Progenitor cell of endocrine pancreas (in vitro differentiated cells): ENCODE data around the gene OSBPL5. TPM values are rescaled to one million over a fixed set of nuclear protein-coding genes. Genes with fewer than 3 reads are reported as not detected.

Source experiments
- DNase-seq: peaks from one replicate; pipeline ENCODE4 v3.0.0; 2021; ENCODE audit warnings: low spot score; ENCODE audit not compliant: unreplicated experiment
- H3K27ac Mint-ChIP-seq: 2 replicates; pipeline ENCODE4 v1.8.0; 2021; ENCODE audit warnings: mild to moderate bottlenecking, moderate library complexity, mixed read lengths
- H3K27me3 Mint-ChIP-seq: 2 replicates; pipeline ENCODE4 v1.8.0; 2021; ENCODE audit warnings: mixed read lengths
- H3K36me3 Mint-ChIP-seq: 2 replicates; pipeline ENCODE4 v1.8.0; 2022; ENCODE audit warnings: mixed read lengths; ENCODE audit not compliant: insufficient read depth
- H3K4me1 Mint-ChIP-seq: 2 replicates; pipeline ENCODE4 v1.8.0; 2021; ENCODE audit warnings: low read depth, mixed read lengths
- H3K4me3 Mint-ChIP-seq: 2 replicates; pipeline ENCODE4 v1.8.0; 2021; ENCODE audit warnings: low read depth, mild to moderate bottlenecking, moderate library complexity, mixed read lengths
- H3K9me3 Mint-ChIP-seq: 2 replicates; pipeline ENCODE4 v1.8.0; 2021; ENCODE audit warnings: low read depth, mixed read lengths
- total RNA-seq: library from RNA; stranded (reverse); gene quantifications from 2 replicates; pipeline ENCODE4 v1.2.1, GENCODE V29; 2021
- TF ChIP-seq, protein P1 (sequence below): fragments of 200-600 bp; sonication (generic); IDR thresholded peaks from one replicate; pipeline ENCODE4 v1.5.0; 2021; ENCODE audit warnings: antibody characterized with exemption, mild to moderate bottlenecking; ENCODE audit not compliant: unreplicated experiment

The OSBPL5 gene
- total RNA-seq, 1 donor from 2014 or later = 11.9 TPM

DNA sequence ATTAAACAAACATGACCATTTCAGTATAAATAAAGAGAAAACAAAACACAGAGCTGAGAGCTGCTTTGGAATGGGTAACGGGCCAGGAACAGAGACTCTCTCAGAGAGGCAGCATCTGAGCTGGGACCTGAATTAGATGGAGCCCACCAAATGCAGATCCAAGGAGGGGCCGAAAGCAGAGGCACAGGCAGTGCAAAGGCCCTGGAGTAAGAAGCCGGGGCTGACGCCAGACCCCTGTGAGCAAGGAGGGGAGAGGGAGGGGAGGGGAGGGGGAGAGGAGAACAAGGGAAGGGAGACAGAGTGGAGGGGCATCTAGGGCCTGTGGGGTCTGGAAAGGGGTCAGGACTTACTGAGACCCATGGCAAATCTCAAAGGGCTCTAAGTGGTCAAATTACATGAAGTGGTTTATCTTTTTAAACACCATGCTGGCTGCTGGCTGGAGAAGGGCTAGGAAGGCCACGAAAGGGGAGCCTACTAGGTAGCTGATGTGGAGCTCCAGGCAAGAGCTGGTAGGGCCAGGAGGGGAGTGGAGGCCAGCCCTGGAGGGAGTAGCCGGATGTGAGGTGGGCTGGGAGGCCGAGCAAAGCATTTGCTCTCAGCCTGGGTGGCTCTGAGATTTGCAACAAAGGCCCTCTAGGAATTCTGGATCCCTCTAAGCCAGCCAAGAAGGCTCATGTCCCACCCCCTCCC lies 3.2 kb downstream of the OSBPL5 start:
- Mint-ChIP-seq H3K4me3 (no peak overlapping the region), H3K36me3 (no peaks in the 10 kb centered on the region), H3K4me1 (peaks cover 6% of the 10 kb centered on the region), H3K9me3 (no peaks in the 10 kb centered on the region), H3K27ac (no peak overlapping the region), H3K27me3 (peaks cover 77% of the 10 kb centered on the region)
- no peak for DNase-seq
- TF ChIP-seq, protein P1, sequence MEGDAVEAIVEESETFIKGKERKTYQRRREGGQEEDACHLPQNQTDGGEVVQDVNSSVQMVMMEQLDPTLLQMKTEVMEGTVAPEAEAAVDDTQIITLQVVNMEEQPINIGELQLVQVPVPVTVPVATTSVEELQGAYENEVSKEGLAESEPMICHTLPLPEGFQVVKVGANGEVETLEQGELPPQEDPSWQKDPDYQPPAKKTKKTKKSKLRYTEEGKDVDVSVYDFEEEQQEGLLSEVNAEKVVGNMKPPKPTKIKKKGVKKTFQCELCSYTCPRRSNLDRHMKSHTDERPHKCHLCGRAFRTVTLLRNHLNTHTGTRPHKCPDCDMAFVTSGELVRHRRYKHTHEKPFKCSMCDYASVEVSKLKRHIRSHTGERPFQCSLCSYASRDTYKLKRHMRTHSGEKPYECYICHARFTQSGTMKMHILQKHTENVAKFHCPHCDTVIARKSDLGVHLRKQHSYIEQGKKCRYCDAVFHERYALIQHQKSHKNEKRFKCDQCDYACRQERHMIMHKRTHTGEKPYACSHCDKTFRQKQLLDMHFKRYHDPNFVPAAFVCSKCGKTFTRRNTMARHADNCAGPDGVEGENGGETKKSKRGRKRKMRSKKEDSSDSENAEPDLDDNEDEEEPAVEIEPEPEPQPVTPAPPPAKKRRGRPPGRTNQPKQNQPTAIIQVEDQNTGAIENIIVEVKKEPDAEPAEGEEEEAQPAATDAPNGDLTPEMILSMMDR = no peak

DNA sequence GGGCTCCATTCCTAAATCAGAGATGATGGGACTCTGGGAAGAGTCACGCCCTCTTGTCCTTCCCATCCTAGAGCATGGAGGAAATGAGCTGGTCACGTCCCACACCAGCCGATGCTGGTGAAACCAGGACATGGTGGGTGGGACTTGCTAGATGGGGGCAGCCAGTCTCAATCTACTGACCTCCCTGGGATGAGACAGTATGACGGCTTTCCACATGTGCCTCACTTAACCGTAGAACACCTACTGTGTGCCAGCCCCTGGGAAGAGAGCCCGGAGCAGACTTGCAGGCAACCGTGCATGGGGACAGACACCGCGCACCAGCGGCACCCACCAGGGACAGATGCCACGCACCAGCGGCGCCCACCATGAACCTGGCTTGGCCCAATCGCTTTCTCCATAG lies 3.8 kb downstream of the OSBPL5 start:
- Mint-ChIP-seq H3K27ac (no peak overlapping the region), H3K4me1 (peaks cover 6% of the 10 kb centered on the region), H3K9me3 (no peaks in the 10 kb centered on the region), H3K27me3 (peaks cover 76% of the 10 kb centered on the region), H3K36me3 (no peaks in the 10 kb centered on the region), H3K4me3 (no peak overlapping the region)
- TF ChIP-seq, protein P1 = no peak
- DNase-seq = no peak

DNA sequence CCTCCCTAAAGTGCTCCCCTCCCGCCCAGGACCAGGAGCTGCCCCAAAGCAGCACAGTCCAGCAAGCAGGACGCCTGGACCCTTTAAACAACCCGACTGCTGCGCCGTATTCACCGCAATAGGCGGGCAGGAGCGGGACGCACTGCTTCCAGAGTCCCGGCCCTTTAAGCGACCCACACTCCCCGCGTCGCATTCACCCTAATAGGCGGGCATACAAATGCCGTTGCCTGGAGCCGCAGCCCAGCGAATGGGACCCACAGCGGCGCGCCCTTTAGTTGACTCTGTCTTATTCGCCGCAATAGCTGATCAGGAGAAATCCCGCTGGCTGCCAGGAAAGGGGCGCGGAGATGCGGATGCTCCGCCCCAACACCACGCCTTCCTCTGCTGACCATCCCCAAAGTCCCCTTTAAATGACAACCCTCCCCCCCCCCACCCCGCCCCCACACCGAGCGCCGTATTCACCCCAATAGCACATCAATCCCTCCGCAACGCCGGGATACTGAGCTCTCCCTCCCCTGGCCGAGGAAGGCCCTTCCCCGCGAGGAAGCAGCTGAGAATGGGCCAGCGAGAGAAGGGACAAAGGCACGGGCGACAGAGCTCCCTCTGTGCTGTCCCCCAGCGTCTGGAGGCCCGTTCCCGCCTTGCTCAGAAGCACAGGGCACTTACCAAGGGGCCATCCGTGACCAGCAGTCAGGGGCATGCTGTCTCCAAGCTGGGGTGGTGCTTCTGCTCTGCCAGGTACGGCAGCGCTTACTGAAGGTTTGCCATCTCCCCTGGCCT lies 4.7 kb downstream of the OSBPL5 start:
- H3K9me3 Mint-ChIP-seq = no peaks in the 10 kb centered on the region
- peaks cover 5% of the 10 kb centered on the region for H3K4me1 Mint-ChIP-seq
- no peak overlapping the region for H3K27ac Mint-ChIP-seq
- H3K36me3 Mint-ChIP-seq = no peaks in the 10 kb centered on the region
- TF ChIP-seq, protein P1 = no peak
- peak overlapping the region; percentile 68 for H3K4me3 Mint-ChIP-seq
- peaks cover 76% of the 10 kb centered on the region for H3K27me3 Mint-ChIP-seq
- peak; percentile 71 for DNase-seq

DNA sequence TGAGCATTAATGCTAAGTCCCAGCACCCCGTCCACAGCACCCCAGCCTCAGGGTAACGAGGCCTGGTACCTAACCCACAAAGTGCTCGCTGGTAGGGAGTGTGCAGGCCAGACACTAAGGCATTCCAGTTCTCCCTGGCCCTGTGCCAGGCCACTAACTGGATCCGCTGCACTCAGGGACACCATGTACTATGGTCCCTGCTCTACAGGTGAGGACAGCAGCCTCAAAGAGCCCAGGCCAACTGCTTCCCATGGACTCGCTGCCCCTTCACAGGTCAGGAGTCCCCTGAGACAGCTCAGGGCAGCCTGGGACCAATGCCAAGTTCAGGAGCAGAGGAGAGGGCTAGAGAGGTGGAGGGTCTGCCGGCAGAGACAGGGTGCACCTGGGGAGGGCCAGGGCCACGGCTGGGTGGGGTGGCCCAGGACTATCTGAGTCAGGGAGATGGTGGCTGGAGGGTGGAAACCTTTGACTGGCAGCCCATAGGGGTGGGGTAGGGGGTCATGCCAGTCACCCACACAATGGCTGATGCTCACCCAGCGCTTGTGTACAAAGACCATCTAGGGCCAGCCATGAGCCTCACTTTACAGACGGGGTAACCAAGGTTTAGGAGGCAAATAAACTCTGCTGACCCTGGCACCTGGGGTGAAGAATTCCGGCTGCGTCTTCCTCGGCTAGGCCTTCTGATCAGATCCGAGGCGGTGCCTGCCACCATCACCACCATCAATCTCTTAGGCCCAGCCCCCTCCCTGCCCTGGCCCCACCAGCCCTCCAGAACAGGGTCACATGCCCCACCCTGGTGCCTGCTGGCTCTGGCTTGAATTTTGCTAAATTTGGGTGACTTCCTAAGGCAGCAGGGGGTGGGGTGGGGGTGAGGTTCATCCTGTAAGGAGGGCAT lies 5.6 kb downstream of the OSBPL5 start:
- H3K27me3 Mint-ChIP-seq = peaks cover 76% of the 10 kb centered on the region

More for the DNA sequence above, 5.6 kb downstream of the OSBPL5 start:
- no peaks in the 10 kb centered on the region for H3K9me3 Mint-ChIP-seq
- H3K27ac Mint-ChIP-seq = no peak overlapping the region
- DNase-seq = no peak
- TF ChIP-seq, protein P1 = no peak
- peak overlapping the region; percentile 68 for H3K4me3 Mint-ChIP-seq
- no peaks in the 10 kb centered on the region for H3K36me3 Mint-ChIP-seq
- peaks cover 5% of the 10 kb centered on the region for H3K4me1 Mint-ChIP-seq
